ENCODE measurements around the gene IRX4. TPM values are rescaled to one million over a fixed set of nuclear protein-coding genes. Genes with fewer than 3 reads are reported as not detected.
"Not testable (repeated sequence)": the region's sequence is repeated elsewhere in the genome, so short reads cannot be mapped to it uniquely, and the experiment has no call there.

IRX4 gene
- total RNA-seq, 1 donor from 2014 or later, result 6.0 TPM

GRCh38 chr5:1877103-1878049 is 5.3 kb downstream of the IRX4 start:
- no peak for DNase-seq

- no peak for DNase-seq
These were observed 6.1 kb downstream of the IRX4 start for GRCh38 chr5:1876660-1877064.

DNA sequence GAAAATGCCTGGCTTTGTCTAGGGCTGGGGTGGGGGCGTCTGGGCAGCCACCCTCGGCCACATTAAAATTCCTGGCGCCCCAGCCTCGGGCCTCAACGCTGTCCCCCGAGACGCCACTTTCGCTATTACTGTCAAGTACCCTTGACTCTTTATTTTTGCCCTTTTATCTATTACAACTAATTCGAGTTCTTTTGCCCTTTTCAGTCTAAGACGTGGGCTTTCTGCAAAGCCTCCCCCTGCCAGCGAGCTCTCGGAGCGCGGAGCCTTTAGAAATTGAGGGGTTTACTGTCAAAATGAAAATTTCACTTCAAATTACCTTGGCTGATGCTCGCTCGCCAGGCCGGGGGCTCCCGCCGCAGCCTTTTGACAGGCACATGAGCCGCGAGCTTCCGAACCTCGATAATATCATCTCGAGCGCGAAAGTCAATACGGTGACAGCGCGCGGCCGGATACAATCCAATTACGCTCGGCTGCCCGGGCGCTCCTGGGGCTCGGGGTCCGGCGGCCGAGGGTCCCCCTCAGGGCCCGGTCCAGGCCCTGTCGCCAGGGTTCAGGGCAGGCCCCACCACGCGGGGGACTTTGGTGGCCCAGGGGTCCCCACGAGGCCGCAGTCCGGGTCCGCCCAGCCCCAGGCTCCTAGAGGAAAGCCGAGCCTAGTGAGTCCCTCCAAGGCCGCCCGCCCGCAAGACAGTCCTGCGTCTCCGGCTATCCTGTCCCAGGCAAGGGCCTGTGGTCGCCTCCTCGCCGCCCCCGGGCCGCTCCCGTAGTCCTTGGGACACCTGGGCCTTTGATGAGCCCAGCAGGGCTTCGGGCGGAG is 6.7 kb downstream of the IRX4 start:
- DNase-seq, result no peak

DNA sequence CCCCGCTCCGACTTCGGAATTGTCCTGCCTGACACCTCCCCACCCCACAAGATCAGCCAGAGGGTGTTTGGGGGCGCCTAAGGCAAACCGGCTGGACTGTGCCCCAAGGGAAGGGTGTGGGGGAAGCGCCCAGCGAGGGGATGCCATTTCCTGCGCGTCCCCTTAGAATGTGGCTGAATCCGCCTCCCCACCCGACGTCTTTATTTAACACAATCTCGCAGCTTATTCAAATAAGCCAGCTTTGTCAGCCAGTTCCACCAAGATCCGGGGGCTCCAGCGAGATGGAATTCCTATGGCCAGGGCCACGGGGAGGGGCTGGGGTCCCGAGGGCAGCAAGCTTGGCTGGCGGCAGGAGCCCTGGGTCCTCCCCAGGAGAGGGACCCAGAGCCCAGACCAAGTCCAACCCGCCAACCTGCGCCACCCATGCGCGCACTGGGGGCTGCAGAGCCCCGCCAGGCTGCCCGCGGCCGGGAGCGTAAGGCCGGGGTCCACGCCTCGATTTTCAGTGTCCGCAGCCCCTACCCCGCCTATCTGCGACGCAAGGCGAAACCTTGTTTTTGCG is 7.4 kb downstream of the IRX4 start:
- DNase-seq, result no peak

DNA sequence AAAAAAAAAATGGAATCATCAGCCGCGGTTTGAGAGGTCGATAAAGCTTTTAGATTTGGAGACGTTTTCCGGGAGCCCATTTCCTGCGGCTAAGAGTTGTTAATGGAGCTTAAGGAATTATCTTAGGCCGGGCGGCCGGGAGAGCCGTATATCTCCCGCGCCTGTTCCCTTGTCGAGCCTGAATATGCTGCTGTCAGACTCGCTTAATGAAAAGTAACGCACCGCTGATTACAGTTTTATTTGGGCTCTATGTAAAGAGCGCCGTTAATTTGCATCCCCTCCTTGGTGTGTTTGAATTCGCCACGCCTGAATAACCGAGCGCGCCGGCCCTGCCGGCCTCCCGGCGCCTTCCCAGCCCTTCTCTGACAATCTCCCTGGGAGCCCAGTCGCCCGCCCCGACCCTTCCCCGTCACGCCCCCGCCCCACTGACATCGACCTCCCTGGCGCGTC is 7.9 kb downstream of the IRX4 start:
- DNase-seq, result no peak

GRCh38 chr5:1874348-1874747 is 8.4 kb downstream of the IRX4 start:
- no peak for DNase-seq

- no peak for DNase-seq
These were observed 9.3 kb downstream of the IRX4 start for GRCh38 chr5:1873243-1873959.

DNA sequence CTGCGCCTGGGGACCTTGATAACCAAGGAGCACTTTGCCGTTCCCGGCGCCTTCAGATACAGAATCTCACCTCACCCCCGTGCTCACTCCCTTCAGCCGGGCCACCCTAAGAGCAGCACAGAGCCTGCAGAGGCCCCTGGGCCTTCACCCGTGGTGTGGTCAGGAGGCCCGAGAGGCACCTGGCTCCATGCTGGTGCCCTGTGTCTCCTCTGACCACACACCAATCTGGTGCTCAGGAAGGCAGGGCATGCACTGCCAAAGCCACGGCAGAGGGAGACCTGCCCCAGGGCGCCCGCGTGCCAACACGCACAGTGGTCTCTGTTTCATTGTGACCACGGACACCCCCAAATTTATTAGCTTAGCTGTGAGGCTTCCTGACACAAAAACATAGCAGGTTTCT is 11.3 kb downstream of the IRX4 start:
- DNase-seq, result no peak

DNA sequence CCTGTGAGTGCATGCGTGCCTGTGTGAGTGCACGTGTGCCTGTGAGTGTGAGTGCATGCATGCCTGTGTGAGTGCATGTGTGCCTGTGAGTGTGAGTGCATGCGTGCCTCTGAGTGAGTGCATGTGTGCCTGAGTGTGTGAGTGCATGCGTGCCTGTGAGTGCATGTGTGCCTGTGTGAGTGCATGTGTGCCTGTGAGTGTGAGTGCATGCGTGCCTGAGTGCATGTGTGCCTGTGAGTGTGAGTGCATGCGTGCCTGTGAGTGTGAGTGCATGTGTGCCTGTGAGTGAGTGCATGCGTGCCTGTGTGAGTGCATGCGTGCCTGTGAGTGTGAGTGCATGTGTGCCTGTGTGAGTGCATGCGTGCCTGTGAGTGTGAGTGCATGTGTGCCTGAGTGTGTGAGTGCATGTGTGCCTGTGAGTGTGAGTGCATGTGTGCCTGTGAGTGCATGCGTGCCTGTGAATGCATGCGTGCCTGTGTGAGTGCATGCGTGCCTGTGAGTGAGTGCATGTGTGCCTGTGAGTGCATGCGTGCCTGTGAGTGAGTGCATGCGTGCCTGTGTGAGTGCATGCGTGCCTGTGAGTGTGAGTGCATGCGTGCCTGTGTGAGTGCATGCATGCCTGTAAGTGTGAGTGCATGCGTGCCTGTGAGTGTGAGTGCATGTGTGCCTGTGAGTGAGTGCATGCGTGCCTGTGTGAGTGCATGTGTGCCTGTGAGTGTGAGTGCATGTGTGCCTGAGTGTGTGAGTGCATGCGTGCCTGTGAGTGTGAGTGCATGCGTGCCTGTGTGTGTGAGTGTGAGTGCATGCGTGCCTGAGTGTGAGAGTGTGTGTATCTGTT is 12.1 kb downstream of the IRX4 start:
- not testable (repeated sequence) for DNase-seq

GRCh38 chr5:1868886-1869475 is 13.7 kb downstream of the IRX4 start:
- DNase-seq, result no peak

DNA sequence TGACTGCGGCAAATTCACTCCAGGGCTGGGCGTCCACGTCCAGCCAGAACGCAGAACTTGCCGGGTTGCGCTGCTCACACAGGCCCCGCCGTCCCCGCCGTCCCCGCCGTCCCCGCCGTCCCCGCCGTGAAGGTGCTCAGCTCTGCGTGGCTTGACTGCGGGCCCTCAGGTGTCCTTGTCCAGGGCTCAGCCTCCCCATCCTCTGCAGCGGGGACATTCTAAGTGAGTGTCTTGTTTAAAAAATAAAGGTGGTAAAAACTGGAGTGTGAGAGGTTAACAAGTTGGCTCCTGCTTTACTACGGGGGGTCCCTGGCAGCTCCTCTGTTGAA is 14.9 kb downstream of the IRX4 start:
- no peak for DNase-seq

- DNase-seq, result no peak
These were observed 15.5 kb downstream of the IRX4 start for GRCh38 chr5:1867114-1867814.

GRCh38 chr5:1865948-1866347 is 16.8 kb downstream of the IRX4 start:
- no peak for DNase-seq

DNA sequence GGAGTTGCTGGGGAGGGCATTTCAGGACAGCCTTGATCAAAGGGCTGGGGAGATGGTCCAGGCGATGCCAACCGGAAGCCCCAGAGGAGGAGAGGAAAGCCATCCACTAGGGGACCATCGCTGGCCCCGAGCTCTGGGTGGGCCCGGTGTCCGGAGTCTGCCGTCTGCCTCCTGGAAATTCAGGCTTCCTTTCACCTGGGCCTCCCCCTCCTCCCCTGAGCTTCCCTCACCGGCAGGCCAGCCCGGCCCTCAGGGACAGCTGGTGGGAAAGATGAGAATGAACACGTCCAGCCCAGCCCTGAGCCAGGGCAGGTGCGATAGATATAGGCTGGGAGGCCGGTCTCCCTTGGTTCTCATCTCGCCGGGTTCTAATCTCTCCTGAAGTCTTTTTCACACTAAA is 17.2 kb downstream of the IRX4 start:
- DNase-seq, result no peak

DNA sequence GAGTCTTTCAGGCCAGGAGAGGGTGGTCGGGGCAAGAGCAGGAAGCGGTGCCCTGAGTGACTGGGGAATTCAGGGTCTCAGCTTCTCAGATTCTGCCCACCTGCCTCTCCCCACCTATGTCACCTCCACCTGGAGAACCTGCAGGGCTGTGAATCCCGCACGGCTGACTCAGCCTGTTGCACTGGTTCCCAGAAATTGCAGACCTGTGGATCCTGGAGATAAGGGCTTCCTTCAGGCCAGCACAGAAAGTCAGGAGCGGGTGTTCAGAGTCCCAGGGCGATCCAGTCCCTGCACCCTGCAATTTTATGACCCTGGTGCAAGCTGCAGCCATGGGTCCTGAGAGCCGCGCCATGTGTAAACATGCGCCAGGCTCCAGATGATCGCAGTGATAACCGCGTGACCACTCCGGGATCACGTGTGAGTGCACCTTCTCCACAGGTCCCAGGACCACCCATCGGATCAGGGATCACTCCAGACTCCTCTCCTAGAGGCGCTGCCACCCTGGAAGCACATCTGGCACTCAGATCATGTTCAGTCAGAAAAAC is 17.8 kb downstream of the IRX4 start:
- no peak for DNase-seq

DNA sequence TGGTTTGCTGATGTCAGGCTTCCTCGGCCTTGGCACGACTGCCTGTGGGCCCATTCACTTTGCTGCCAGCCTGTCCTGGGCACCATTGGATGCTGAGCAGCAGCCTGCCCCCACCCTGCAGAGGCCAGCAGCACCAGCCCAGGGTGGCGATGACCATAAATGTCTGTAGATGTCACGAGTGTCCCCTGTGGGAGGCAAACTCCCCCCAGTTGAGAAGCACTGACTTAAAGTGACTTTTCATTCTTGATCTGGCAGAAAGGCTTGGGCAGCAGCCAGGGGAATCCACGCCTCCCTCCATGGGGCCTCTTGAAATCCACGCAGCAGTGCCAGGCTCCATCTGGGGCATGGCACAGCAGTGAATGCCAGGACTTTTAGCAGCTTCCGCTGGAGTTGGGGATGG is 21.8 kb downstream of the IRX4 start:
- no peak for DNase-seq

DNA sequence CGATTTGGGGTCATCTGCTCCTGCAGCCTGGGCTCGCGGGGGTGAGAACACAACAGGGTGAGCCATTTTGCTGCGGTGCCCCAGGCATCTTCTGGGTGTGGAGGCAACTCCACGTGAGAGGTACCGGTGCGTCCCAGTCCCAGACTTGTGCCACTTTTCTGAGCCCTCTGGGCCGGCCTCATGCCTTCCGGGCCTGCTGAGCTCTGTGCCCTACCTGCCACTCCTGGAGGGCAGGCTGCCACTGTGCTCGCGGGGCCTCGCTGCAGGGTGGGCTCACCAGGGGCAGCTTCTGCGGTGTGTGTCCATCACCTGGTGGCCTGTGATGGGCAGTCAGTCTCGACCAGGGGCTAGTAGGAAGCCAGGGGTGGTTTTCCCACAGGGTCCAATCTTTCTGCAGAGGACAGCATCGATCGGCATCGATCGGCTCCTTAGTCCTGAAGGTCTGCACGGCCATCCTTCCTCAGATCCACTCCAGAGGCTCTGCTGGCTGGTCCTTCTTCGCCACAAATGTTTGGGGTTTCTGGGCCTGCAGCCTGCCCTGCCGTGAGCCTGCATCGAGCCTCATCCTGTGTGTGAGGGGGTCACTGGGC is 22.6 kb downstream of the IRX4 start:
- no peak for DNase-seq

- DNase-seq, result no peak
These were observed 23.6 kb downstream of the IRX4 start for GRCh38 chr5:1859099-1859498.

DNA sequence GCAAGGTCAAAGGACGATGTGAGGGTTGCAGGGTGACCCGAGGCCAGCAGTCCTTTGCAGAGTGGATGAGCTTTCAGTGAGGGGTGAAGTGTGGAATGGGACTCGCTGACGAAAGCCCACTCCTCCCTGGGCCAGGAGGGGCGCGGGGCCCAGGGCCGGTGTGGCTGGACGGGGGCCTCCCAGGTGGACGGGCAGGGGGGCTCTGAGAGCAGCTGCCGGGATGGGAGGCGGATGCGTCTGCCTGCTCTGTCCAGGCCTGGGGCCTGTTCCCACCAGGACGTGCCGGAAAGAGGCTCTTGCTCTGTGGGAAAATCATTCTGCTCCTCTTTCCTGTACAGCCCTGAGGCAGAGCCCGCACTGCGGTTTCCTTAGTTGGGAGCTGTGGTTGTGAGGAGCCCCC is 24.3 kb downstream of the IRX4 start:
- DNase-seq, result no peak

GRCh38 chr5:1857256-1857600 is 25.5 kb downstream of the IRX4 start:
- no peak for DNase-seq
